Colonic mucosa (tissue), 4 donors: Measurements from ENCODE around the gene NF2. TPM values are rescaled to one million over a fixed set of nuclear protein-coding genes. Genes with fewer than 3 reads are reported as not detected.

Experiments used
- DNase-seq: peaks from one replicate; pipeline ENCODE4 v3.0.0-alpha.2; 2020
- H3K27ac ChIP-seq: fragments of 200-600 bp; one replicate; pipeline ENCODE4 v1.8.0; 2021
- H3K27me3 ChIP-seq: fragments of 200-600 bp; one replicate; pipeline ENCODE4 v1.8.0; 2021
- H3K36me3 ChIP-seq: fragments of 200-600 bp; one replicate; pipeline ENCODE4 v1.8.0; 2021
- H3K4me1 ChIP-seq: fragments of 200-600 bp; one replicate; pipeline ENCODE4 v1.8.0; 2021; ENCODE audit warnings: mild to moderate bottlenecking
- H3K4me3 ChIP-seq: fragments of 200-600 bp; one replicate; pipeline ENCODE4 v1.8.0; 2021
- H3K9ac ChIP-seq, 2 donors: one replicate each; pipeline ENCODE4 v1.7.0; 2013; ENCODE audit warnings: control low read depth in 2 of 2, low read depth in 2 of 2, low read length in 2 of 2
- H3K9me3 ChIP-seq: fragments of 200-600 bp; one replicate; pipeline ENCODE4 v1.8.0; 2021
- CTCF ChIP-seq: fragments of 200-600 bp; IDR thresholded peaks from one replicate; pipeline ENCODE4 v1.8.0; 2022; ENCODE audit warnings: antibody characterized with exemption, mild to moderate bottlenecking
- intact Hi-C: fragments of 100-400 bp; cut with DNase I; formaldehyde crosslinking; loops from one replicate; pipeline ENCODE4 v1.14.1; 2022
- total RNA-seq, 2 donors: library from RNA; stranded (reverse); fragmentation: NEBNext Ultra II Directional in 1 of 2; extraction: Animal tissue kit (Norgen Biotek cat#: 25700) in 1 of 2; gene quantifications; one replicate each; pipeline ENCODE4 v1.2.1, GENCODE V29; 2021
- donor health status: healthy.
- donor health status: DM: no; HTN: no; CAD: no.
- donor health status: DM: no; HTN: no; CAD: no.

Gene NF2
- total RNA-seq, 2 donors from 2014 or later: 33.5 to 51.0 TPM

GRCh38 chr22:29604076-29604360 is 585 bp downstream of the NF2 start:
- Histone ChIP-seq H3K9ac (peak overlapping the region; percentile 91 to 100), H3K4me3 (peak overlapping the region; percentile 86), H3K27ac (peak overlapping the region; percentile 89), H3K9me3 (no peaks in the 10 kb centered on the region), H3K27me3 (no peaks in the 10 kb centered on the region), H3K4me1 (peaks cover 7% of the 10 kb centered on the region), H3K36me3 (no peaks in the 10 kb centered on the region)
- peak; percentile 49 for DNase-seq
- TF ChIP-seq CTCF: no peak
- intact Hi-C loops: no loop called here

- DNase-seq: no peak
- TF ChIP-seq CTCF: no peak
- no peak overlapping the region for H3K27ac ChIP-seq
- no peaks in the 10 kb centered on the region for H3K27me3 ChIP-seq
- intact Hi-C loops: no loop called here
- H3K9ac ChIP-seq: no peak overlapping the region
- peaks cover 7% of the 10 kb centered on the region for H3K4me1 ChIP-seq
- H3K4me3 ChIP-seq: no peak overlapping the region
- no peaks in the 10 kb centered on the region for H3K9me3 ChIP-seq
- no peaks in the 10 kb centered on the region for H3K36me3 ChIP-seq
Measured at GRCh38 chr22:29605527-29605850, 2.1 kb downstream of the NF2 start.

- no peak overlapping the region for H3K9ac ChIP-seq
- intact Hi-C loops: no loop called here
- H3K27ac ChIP-seq: no peak overlapping the region
- no peak for TF ChIP-seq CTCF
- H3K4me1 ChIP-seq: peaks cover 7% of the 10 kb centered on the region
- H3K27me3 ChIP-seq: no peaks in the 10 kb centered on the region
- no peak overlapping the region for H3K4me3 ChIP-seq
- H3K36me3 ChIP-seq: no peaks in the 10 kb centered on the region
- no peak for DNase-seq
- H3K9me3 ChIP-seq: no peaks in the 10 kb centered on the region
Measured at GRCh38 chr22:29606320-29606719, 2.9 kb downstream of the NF2 start.

GRCh38 chr22:29607426-29607825 is 4.0 kb downstream of the NF2 start:
- Histone ChIP-seq H3K4me1 (peaks cover 7% of the 10 kb centered on the region), H3K9me3 (no peaks in the 10 kb centered on the region), H3K27ac (no peak overlapping the region), H3K27me3 (no peaks in the 10 kb centered on the region), H3K36me3 (no peaks in the 10 kb centered on the region), H3K4me3 (no peak overlapping the region), H3K9ac (no peak overlapping the region)
- no peak for TF ChIP-seq CTCF
- DNase-seq: no peak
- intact Hi-C loops: no loop called here

- H3K9ac ChIP-seq: no peak overlapping the region
- DNase-seq: no peak
- intact Hi-C loops: no loop called here
Measured at GRCh38 chr22:29609139-29609538, 5.7 kb downstream of the NF2 start.

More at GRCh38 chr22:29609139-29609538, 5.7 kb downstream of the NF2 start:
- peaks cover 7% of the 10 kb centered on the region for H3K4me1 ChIP-seq
- H3K4me3 ChIP-seq: no peak overlapping the region
- H3K36me3 ChIP-seq: no peaks in the 10 kb centered on the region
- no peak for TF ChIP-seq CTCF
- no peaks in the 10 kb centered on the region for H3K27me3 ChIP-seq
- H3K27ac ChIP-seq: no peak overlapping the region
- H3K9me3 ChIP-seq: no peaks in the 10 kb centered on the region
